Cardiac muscle cell (in vitro differentiated cells and primary cell): ENCODE results near the gene PC. TPM values are rescaled to one million over a fixed set of nuclear protein-coding genes. Genes with fewer than 3 reads are reported as not detected.

Source experiments
- DNase-seq, 2 donors: peaks; one replicate each; pipeline versions ENCODE4 v3.0.0 to v3.0.0-alpha.2; 2010 to 2017; ENCODE audit warnings: low read depth in 1 of 2, low spot score in 1 of 2
- H3K27ac ChIP-seq: fragments of 200-600 bp; sonication (generic); 2 replicates; pipeline ENCODE4 v1.5.1; 2016
- H3K27me3 ChIP-seq: fragments of 200-600 bp; sonication (generic); 2 replicates; pipeline ENCODE4 v1.6.0; 2016; ENCODE audit warnings: control low read depth
- H3K36me3 ChIP-seq: fragments of 200-600 bp; sonication (generic); 2 replicates; pipeline ENCODE4 v1.5.1; 2016; ENCODE audit warnings: control low read depth
- H3K4me1 ChIP-seq: fragments of 200-600 bp; sonication (generic); 2 replicates; pipeline ENCODE4 v1.8.1; 2017; ENCODE audit warnings: low read depth, mild to moderate bottlenecking, mixed run types
- H3K4me3 ChIP-seq: fragments of 200-600 bp; sonication (generic); 2 replicates; pipeline ENCODE4 v1.5.1; 2016; ENCODE audit warnings: mild to moderate bottlenecking
- H3K9me3 ChIP-seq: fragments of 200-600 bp; sonication (generic); 2 replicates; pipeline ENCODE4 v1.5.1; 2017; ENCODE audit warnings: low read depth, mild to moderate bottlenecking, control low read depth
- CTCF ChIP-seq: IDR thresholded peaks from 2 replicates; pipeline ENCODE4 v1.5.1; 2012; ENCODE audit warnings: low read depth, mild to moderate bottlenecking, low read length
- polyA plus RNA-seq: library from polyadenylated mRNA; unstranded; fragments of >200 nt; fragmentation: Nextera tagmentation; extraction: Ambion mirVana; gene quantifications from 2 replicates; pipeline ENCODE4 v1.2.1, GENCODE V29; 2016
- total RNA-seq: library from RNA; depleted of rRNA; stranded (reverse); fragments of >200 nt; gene quantifications from 2 replicates; pipeline ENCODE4 v1.2.3, GENCODE V29; 2016

PC gene
- total and polyA plus RNA-seq, 2 experiments from 2014 or later = 20.5 to 30.7 TPM

- no peak for TF ChIP-seq CTCF
- H3K4me1 ChIP-seq = no peaks in the 10 kb centered on the region
- H3K27me3 ChIP-seq = no peaks in the 10 kb centered on the region
- H3K4me3 ChIP-seq = no peak overlapping the region
- no peak overlapping the region for H3K27ac ChIP-seq
- no peaks in the 10 kb centered on the region for H3K9me3 ChIP-seq
- no peaks in the 10 kb centered on the region for H3K36me3 ChIP-seq
- no peak for DNase-seq
Observed at GRCh38 chr11:66932543-66932942, 25.6 kb downstream of the PC start.

GRCh38 chr11:66929753-66930152 is 28.4 kb downstream of the PC start:
- Histone ChIP-seq H3K27ac (no peak overlapping the region), H3K4me3 (no peak overlapping the region), H3K27me3 (no peaks in the 10 kb centered on the region), H3K36me3 (no peaks in the 10 kb centered on the region), H3K9me3 (no peaks in the 10 kb centered on the region), H3K4me1 (no peaks in the 10 kb centered on the region)
- no peak for DNase-seq
- TF ChIP-seq CTCF = no peak

- Histone ChIP-seq H3K9me3 (no peaks in the 10 kb centered on the region), H3K4me3 (no peak overlapping the region), H3K27me3 (no peaks in the 10 kb centered on the region), H3K36me3 (no peaks in the 10 kb centered on the region), H3K27ac (no peak overlapping the region), H3K4me1 (no peaks in the 10 kb centered on the region)
- TF ChIP-seq CTCF = no peak
- no peak for DNase-seq
Observed at GRCh38 chr11:66924272-66924671, 33.9 kb downstream of the PC start.

- H3K4me1 ChIP-seq = peaks cover under 1% of the 10 kb centered on the region
- no peaks in the 10 kb centered on the region for H3K9me3 ChIP-seq
Observed at GRCh38 chr11:66922551-66922950, 35.6 kb downstream of the PC start.

GRCh38 chr11:66920978-66921784 is 37.0 kb downstream of the PC start:
- no peak for TF ChIP-seq CTCF
- H3K36me3 ChIP-seq = no peaks in the 10 kb centered on the region
- no peak overlapping the region for H3K4me3 ChIP-seq
- no peaks in the 10 kb centered on the region for H3K9me3 ChIP-seq
- DNase-seq = no peak
- H3K27ac ChIP-seq = no peak overlapping the region
- H3K27me3 ChIP-seq = no peaks in the 10 kb centered on the region
- H3K4me1 ChIP-seq = peaks cover 6% of the 10 kb centered on the region

More at GRCh38 chr11:66922551-66922950, 35.6 kb downstream of the PC start:
- Histone ChIP-seq H3K27me3 (no peaks in the 10 kb centered on the region), H3K4me3 (no peak overlapping the region), H3K36me3 (no peaks in the 10 kb centered on the region), H3K27ac (no peak overlapping the region)
- no peak for TF ChIP-seq CTCF
- DNase-seq = no peak
